IMR-90 (cell line): ENCODE results near the gene ARHGAP8. TPM values are rescaled to one million over a fixed set of nuclear protein-coding genes. Genes with fewer than 3 reads are reported as not detected.

Source experiments
- ATAC-seq: fragments of 200-7000 bp; cut with Tn5 transposase; 2 replicates; pipeline ENCODE4 v1.9.1; 2020; ENCODE audit warnings: low read depth, mild to moderate bottlenecking, moderate library complexity
- BruUV-seq: library from RNA; stranded (reverse); fragments of 400-500 nt; replicated peaks from 2 replicates; lab custom pipeline; 2021; lab: Mats Ljungman, UMichigan
- CTCF ChIA-PET: fragments of 300-600 bp; formaldehyde crosslinking; extraction: SDS; loops from one replicate; lab custom pipeline; 2021; ENCODE audit warnings: antibody characterized with exemption; lab: Yijun Ruan, JAX
- POLR2A ChIA-PET: fragments of 300-600 bp; sonication (Branson Sonifier 250); formaldehyde crosslinking; loops from one replicate; lab custom pipeline; 2022; ENCODE audit warnings: antibody characterized with exemption; ENCODE audit not compliant: unreplicated experiment; lab: Charles Lee
- DNase-seq: peaks from one replicate; pipeline ENCODE4 v3.0.0; 2013
- H2AFZ ChIP-seq: replicated peaks from 2 replicates; pipeline ENCODE3; 2013; ENCODE audit warnings: low read length, mild to moderate bottlenecking; ENCODE audit not compliant: poor library complexity
- H2AK5ac ChIP-seq: 2 replicates; pipeline ENCODE4 v1.6.1; 2013; ENCODE audit warnings: low read depth, low read length, inconsistent platforms
- H2AK9ac ChIP-seq: replicated peaks from 2 replicates; pipeline ENCODE3; 2013; ENCODE audit warnings: mild to moderate bottlenecking, low read depth, low read length, moderate library complexity; ENCODE audit not compliant: poor library complexity
- H2BK120ac ChIP-seq: 2 replicates; pipeline ENCODE4 v1.6.1; 2013; ENCODE audit warnings: low read depth, low read length, inconsistent platforms
- H2BK15ac ChIP-seq: 3 replicates; pipeline ENCODE4 v1.6.1; 2013; ENCODE audit warnings: low read depth, low read length, inconsistent platforms
- H2BK20ac ChIP-seq: 2 replicates; pipeline ENCODE4 v1.6.1; 2013; ENCODE audit warnings: low read depth, mild to moderate bottlenecking, inconsistent platforms, low read length, moderate library complexity
- H2BK5ac ChIP-seq: 2 replicates; pipeline ENCODE4 v1.6.1; 2013; ENCODE audit warnings: mild to moderate bottlenecking, low read depth, low read length, inconsistent platforms; ENCODE audit not compliant: poor library complexity, severe bottlenecking
- H3K14ac ChIP-seq: replicated peaks from 2 replicates; pipeline ENCODE4 v1.6.1; 2013; ENCODE audit warnings: low read depth, low read length, inconsistent platforms
- H3K18ac ChIP-seq: 2 replicates; pipeline ENCODE4 v1.6.1; 2013; ENCODE audit warnings: low read depth, low read length, control low read depth
- H3K23ac ChIP-seq: 2 replicates; pipeline ENCODE4 v1.6.1; 2013; ENCODE audit warnings: low read depth, low read length, inconsistent platforms
- H3K27ac ChIP-seq: 2 replicates; pipeline ENCODE4 v1.5.1; 2013; ENCODE audit warnings: mild to moderate bottlenecking, control low read depth, low read length; ENCODE audit not compliant: insufficient read depth
- H3K27me3 ChIP-seq: 2 replicates; pipeline ENCODE4 v1.6.1; 2013; ENCODE audit warnings: low read length; ENCODE audit not compliant: control insufficient read depth, insufficient read depth
- H3K36me3 ChIP-seq: 2 replicates; pipeline ENCODE4 v1.6.1; 2013; ENCODE audit warnings: low read length, mixed read lengths; ENCODE audit not compliant: control insufficient read depth, insufficient read depth
- H3K4ac ChIP-seq: 2 replicates; pipeline ENCODE4 v1.6.1; 2013; ENCODE audit warnings: low read depth, low read length, inconsistent platforms
- H3K4me1 ChIP-seq: 2 replicates; pipeline ENCODE4 v1.6.1; 2013; ENCODE audit warnings: low read length, mixed read lengths; ENCODE audit not compliant: control insufficient read depth, insufficient read depth
- H3K4me2 ChIP-seq: 2 replicates; pipeline ENCODE4 v1.6.1; 2013; ENCODE audit warnings: low read depth, mild to moderate bottlenecking, control low read depth, low read length, moderate library complexity
- H3K4me3 ChIP-seq: 2 replicates; pipeline ENCODE4 v1.5.1; 2013; ENCODE audit warnings: low read depth, mild to moderate bottlenecking, control low read depth, low read length, moderate library complexity; ENCODE audit not compliant: insufficient read depth
- H3K56ac ChIP-seq: 2 replicates; pipeline ENCODE4 v1.6.1; 2013; ENCODE audit warnings: low read length, inconsistent platforms; ENCODE audit not compliant: insufficient read depth; ENCODE audit errors: extremely low read depth
- H3K79me1 ChIP-seq, 2 experiments: 2 replicates each; pipeline ENCODE4 v1.6.1; 2013; ENCODE audit warnings: low read length in 2 of 2, inconsistent platforms in 1 of 2, low read depth in 1 of 2
- H3K9ac ChIP-seq: 2 replicates; pipeline ENCODE4 v1.6.1; 2013; ENCODE audit warnings: low read depth, low read length, control low read depth
- H3K9me1 ChIP-seq: 2 replicates; pipeline ENCODE4 v1.6.1; 2013; ENCODE audit warnings: low read length, inconsistent platforms; ENCODE audit not compliant: insufficient read depth
- H3K9me3 ChIP-seq: 2 replicates; pipeline ENCODE4 v1.6.1; 2013; ENCODE audit warnings: low read length; ENCODE audit not compliant: control insufficient read depth, insufficient read depth
- H4K20me1 ChIP-seq: 2 replicates; pipeline ENCODE4 v1.6.1; 2013; ENCODE audit warnings: low read length, inconsistent platforms; ENCODE audit not compliant: insufficient read depth
- H4K5ac ChIP-seq: 2 replicates; pipeline ENCODE4 v1.6.1; 2013; ENCODE audit warnings: mild to moderate bottlenecking, low read depth, low read length, control low read depth
- H4K8ac ChIP-seq, 2 experiments: 2 replicates each; pipeline ENCODE4 v1.6.1; 2013; ENCODE audit warnings: low read depth in 2 of 2, low read length in 2 of 2, control low read depth in 1 of 2, inconsistent platforms in 1 of 2
- H4K91ac ChIP-seq: 2 replicates; pipeline ENCODE4 v1.6.1; 2013; ENCODE audit warnings: low read depth, low read length, inconsistent platforms; ENCODE audit not compliant: insufficient read depth
- BHLHE40 ChIP-seq: fragments of 150-350 bp; IDR thresholded peaks from 2 replicates; pipeline ENCODE4 v1.6.1; 2016; ENCODE audit warnings: mild to moderate bottlenecking, low read depth, low read length
- CEBPB ChIP-seq: IDR thresholded peaks from 2 replicates; pipeline ENCODE4 v1.6.1; 2012; ENCODE audit warnings: low read depth, low read length, improper control_type of control experiment
- MXI1 ChIP-seq: IDR thresholded peaks from 2 replicates; pipeline ENCODE4 v1.6.1; 2012; ENCODE audit warnings: low read depth, mild to moderate bottlenecking, low read length, moderate library complexity, borderline replicate concordance
- WGBS, 2 experiments: methylation state at CpG; one replicate each; pipeline versions ENCODE4 v1.1.5 to v1.1.7; 2013; ENCODE audit warnings: missing lambda C conversion rate in 2 of 2; ENCODE audit not compliant: insufficient read length in 1 of 2; ENCODE audit errors: extremely low coverage in 2 of 2; 5-methylcytosine and 5-hydroxymethylcytosine counted together
- dilution Hi-C: fragments of 300-500 bp; cut with HindIII; formaldehyde crosslinking; loops from one replicate; pipeline ENCODE4 v1.14.3; 2018; ENCODE audit warnings: low sequenced_read_pairs; ENCODE audit not compliant: unreplicated experiment
- in situ Hi-C: fragments of 300-500 bp; cut with MboI; formaldehyde crosslinking; loops from 3 replicates; pipeline ENCODE4 v1.14.3; 2019; ENCODE audit warnings: low sequenced_read_pairs, inconsistent platforms, mixed read lengths
- intact Hi-C: fragments of 100-400 bp; cut with micrococcal nuclease; formaldehyde crosslinking; loops from 2 replicates; pipeline ENCODE4 v1.10.0; 2022
- polyA plus RNA-seq, 3 experiments: library from polyadenylated mRNA; depleted of rRNA; stranded (reverse); fragments of >200 nt; gene quantifications; 2 replicates each; pipeline ENCODE4 v1.2.3, GENCODE V29; 2012; ENCODE audit warnings: low replicate concordance in 1 of 3
- total RNA-seq: library from RNA; depleted of rRNA; stranded (reverse); fragments of >200 nt; gene quantifications from 2 replicates; pipeline ENCODE4 v1.2.3, GENCODE V29; 2012

The ARHGAP8 gene
- total and polyA plus RNA-seq, 2 of the 4 experiments (the other 2 are of a cell fraction), result 0.18 to 0.21 TPM

DNA sequence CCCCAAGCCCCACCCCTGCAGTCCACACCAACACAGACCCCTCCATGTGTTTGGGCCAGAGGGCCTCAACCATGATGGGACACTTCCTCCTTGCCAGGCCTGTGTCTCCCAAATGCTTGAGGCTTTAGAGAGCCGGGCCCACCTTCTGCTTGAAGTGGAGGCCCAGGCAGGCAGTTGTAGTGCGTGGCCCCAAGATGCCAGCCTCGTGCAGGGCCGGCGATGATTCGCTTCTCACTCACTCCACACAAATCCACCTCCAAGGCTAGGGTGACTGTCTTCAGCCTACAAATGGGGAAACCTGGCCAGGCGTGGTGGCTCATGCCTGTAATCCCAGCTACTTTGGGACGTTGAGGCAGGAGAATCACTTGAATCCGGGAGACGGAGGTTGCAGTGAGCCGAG, 44.6 kb upstream of the ARHGAP8 start:
- Histone ChIP-seq H3K4me2 (no peak overlapping the region), H4K5ac (no peak overlapping the region), H3K27me3 (no peaks in the 10 kb centered on the region), H3K36me3 (peaks cover 4% of the 10 kb centered on the region; the same call in 1 of the 2 replicates), H4K91ac (no peak overlapping the region), H2AFZ (peak overlapping the region; percentile 56), H3K9me1 (peaks cover 5% of the 10 kb centered on the region; the same call in 1 of the 2 replicates), H4K8ac (no peak overlapping the region), H3K27ac (no peak overlapping the region), H3K9ac (no peak overlapping the region), H2BK15ac (no peak overlapping the region), H3K14ac (no peak overlapping the region), H2AK5ac (peak overlapping the region; percentile 33; the same call in 1 of the 2 replicates), H3K79me1 (peaks cover 19 to 21% of the 10 kb centered on the region in 2 experiments; a peak in 2 of 4 replicates), H3K23ac (no peak overlapping the region), H3K9me3 (no peaks in the 10 kb centered on the region), H3K4me3 (no peak overlapping the region), H3K18ac (no peak overlapping the region), H4K20me1 (peaks cover 32% of the 10 kb centered on the region), H3K4me1 (peaks cover 15% of the 10 kb centered on the region), H2AK9ac (peak overlapping the region; percentile 72), H3K56ac (no peak overlapping the region), H3K4ac (peak overlapping the region; percentile 12; the same call in 1 of the 2 replicates), H2BK5ac (no peak overlapping the region), H2BK120ac (no peak overlapping the region), H2BK20ac (no peak overlapping the region)
- dilution Hi-C loops, result no loop called here
- ChIA-PET CTCF (no interaction called here), POLR2A (no interaction called here)
- ATAC-seq (peak; percentile 36; the same call in 1 of the 2 replicates), DNase-seq (peak; percentile 70)
- 100% methylated on average over 1 of the region's 11 CpGs; no CpG with 5 or more reads in 1 of the 2 experiments for WGBS, 2 experiments
- TF ChIP-seq CEBPB (no peak), MXI1 (peak; percentile 19; the same call in 1 of the 2 replicates), BHLHE40 (peak; percentile 70; the same call in 1 of the 2 replicates)
- in situ Hi-C loops, result no loop called here
- BruUV-seq, result no TSS peak
- intact Hi-C loops, result no loop called here
